DOHH2 (cell line): ENCODE data around the gene FHL1.

Experiments used
- CTCF ChIP-seq: fragments of 200-600 bp; sonication (generic); IDR thresholded peaks from one replicate; pipeline ENCODE4 v1.5.1; 2014; ENCODE audit warnings: antibody characterized with exemption, mild to moderate bottlenecking, low read depth, low read length; ENCODE audit not compliant: poor library complexity, severe bottlenecking
- EZH2phosphoT487 ChIP-seq: fragments of 200-600 bp; sonication (generic); IDR thresholded peaks from 2 replicates; pipeline ENCODE4 v1.6.1; 2017; ENCODE audit warnings: borderline replicate concordance, mild to moderate bottlenecking, antibody characterized with exemption, low read length, moderate library complexity, mixed read lengths

DNA sequence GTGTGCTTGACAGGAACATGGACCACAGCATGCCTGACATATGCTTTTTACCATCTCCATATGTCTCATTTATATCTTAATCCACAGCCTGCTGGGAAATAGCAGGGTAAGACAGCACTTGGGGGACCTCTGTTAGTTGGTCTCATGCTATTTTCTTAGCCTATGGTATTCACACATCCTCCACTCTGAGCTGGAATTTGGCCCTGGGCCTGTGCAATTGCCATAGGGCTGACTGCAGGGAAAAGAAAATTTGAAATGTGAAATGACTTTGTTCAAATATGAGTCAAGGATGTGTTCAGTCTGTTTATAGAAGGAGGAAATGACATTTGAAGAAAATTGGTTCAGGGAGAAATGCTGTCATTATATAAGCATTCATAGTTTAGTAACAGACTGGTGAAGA lies 113.4 kb downstream of the FHL1 start:
- TF ChIP-seq CTCF (no peak), EZH2phosphoT487 (no peak)
